Cardiac muscle cell (in vitro differentiated cells and primary cell): ENCODE measurements around the gene GSG1. TPM values are rescaled to one million over a fixed set of nuclear protein-coding genes. Genes with fewer than 3 reads are reported as not detected.
A peak's percentile ranks its signal among the peaks of the same experiment; 100 is the strongest.

Source experiments
- DNase-seq, 2 donors: peaks; one replicate each; pipeline versions ENCODE4 v3.0.0 to v3.0.0-alpha.2; 2010 to 2017; ENCODE audit warnings: low read depth in 1 of 2, low spot score in 1 of 2
- H3K27ac ChIP-seq: fragments of 200-600 bp; sonication (generic); 2 replicates; pipeline ENCODE4 v1.5.1; 2016
- H3K27me3 ChIP-seq: fragments of 200-600 bp; sonication (generic); 2 replicates; pipeline ENCODE4 v1.6.0; 2016; ENCODE audit warnings: control low read depth
- H3K36me3 ChIP-seq: fragments of 200-600 bp; sonication (generic); 2 replicates; pipeline ENCODE4 v1.5.1; 2016; ENCODE audit warnings: control low read depth
- H3K4me1 ChIP-seq: fragments of 200-600 bp; sonication (generic); 2 replicates; pipeline ENCODE4 v1.8.1; 2017; ENCODE audit warnings: low read depth, mild to moderate bottlenecking, mixed run types
- H3K4me3 ChIP-seq: fragments of 200-600 bp; sonication (generic); 2 replicates; pipeline ENCODE4 v1.5.1; 2016; ENCODE audit warnings: mild to moderate bottlenecking
- H3K9me3 ChIP-seq: fragments of 200-600 bp; sonication (generic); 2 replicates; pipeline ENCODE4 v1.5.1; 2017; ENCODE audit warnings: low read depth, mild to moderate bottlenecking, control low read depth
- polyA plus RNA-seq: library from polyadenylated mRNA; unstranded; fragments of >200 nt; fragmentation: Nextera tagmentation; extraction: Ambion mirVana; gene quantifications from 2 replicates; pipeline ENCODE4 v1.2.1, GENCODE V29; 2016
- total RNA-seq: library from RNA; depleted of rRNA; stranded (reverse); fragments of >200 nt; gene quantifications from 2 replicates; pipeline ENCODE4 v1.2.3, GENCODE V29; 2016
- TF ChIP-seq, protein P1 (sequence below): IDR thresholded peaks from 2 replicates; pipeline ENCODE4 v1.5.1; 2012; ENCODE audit warnings: low read depth, mild to moderate bottlenecking, low read length

The GSG1 gene
- total and polyA plus RNA-seq, 2 experiments from 2014 or later = 0.12 TPM; not detected in 1

DNA sequence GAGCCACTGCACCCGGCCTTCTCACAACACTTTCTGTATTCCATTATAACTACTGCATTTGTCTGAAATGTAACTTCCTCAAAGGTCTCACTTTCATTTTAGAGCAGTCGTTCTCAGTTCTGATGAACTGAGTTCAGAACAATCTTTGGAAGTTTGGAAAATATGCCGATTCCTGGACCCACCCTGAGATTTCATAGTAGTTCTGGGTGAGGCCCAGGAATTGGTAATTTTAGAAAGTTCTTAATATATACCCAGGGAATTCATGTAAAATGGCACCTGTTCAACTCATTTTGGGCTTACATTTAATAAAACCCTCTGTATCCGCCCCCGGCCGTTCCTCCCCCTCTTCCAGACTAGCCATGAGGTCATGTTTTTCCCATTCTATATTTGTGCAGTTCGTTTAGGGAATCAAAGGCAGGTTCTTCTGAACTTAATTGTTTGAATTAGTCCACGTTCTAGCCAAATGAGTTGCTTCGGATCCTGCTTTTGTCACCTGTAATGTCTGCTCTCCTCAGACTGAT, 5.9 kb downstream of the GSG1 start:
- TF ChIP-seq, protein P1, sequence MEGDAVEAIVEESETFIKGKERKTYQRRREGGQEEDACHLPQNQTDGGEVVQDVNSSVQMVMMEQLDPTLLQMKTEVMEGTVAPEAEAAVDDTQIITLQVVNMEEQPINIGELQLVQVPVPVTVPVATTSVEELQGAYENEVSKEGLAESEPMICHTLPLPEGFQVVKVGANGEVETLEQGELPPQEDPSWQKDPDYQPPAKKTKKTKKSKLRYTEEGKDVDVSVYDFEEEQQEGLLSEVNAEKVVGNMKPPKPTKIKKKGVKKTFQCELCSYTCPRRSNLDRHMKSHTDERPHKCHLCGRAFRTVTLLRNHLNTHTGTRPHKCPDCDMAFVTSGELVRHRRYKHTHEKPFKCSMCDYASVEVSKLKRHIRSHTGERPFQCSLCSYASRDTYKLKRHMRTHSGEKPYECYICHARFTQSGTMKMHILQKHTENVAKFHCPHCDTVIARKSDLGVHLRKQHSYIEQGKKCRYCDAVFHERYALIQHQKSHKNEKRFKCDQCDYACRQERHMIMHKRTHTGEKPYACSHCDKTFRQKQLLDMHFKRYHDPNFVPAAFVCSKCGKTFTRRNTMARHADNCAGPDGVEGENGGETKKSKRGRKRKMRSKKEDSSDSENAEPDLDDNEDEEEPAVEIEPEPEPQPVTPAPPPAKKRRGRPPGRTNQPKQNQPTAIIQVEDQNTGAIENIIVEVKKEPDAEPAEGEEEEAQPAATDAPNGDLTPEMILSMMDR = no peak
- no peak overlapping the region for H3K27ac ChIP-seq
- H3K4me3 ChIP-seq = no peak overlapping the region
- no peaks in the 10 kb centered on the region for H3K27me3 ChIP-seq
- no peaks in the 10 kb centered on the region for H3K9me3 ChIP-seq
- DNase-seq = no peak
- H3K36me3 ChIP-seq = no peaks in the 10 kb centered on the region
- peaks cover 7% of the 10 kb centered on the region for H3K4me1 ChIP-seq

DNA sequence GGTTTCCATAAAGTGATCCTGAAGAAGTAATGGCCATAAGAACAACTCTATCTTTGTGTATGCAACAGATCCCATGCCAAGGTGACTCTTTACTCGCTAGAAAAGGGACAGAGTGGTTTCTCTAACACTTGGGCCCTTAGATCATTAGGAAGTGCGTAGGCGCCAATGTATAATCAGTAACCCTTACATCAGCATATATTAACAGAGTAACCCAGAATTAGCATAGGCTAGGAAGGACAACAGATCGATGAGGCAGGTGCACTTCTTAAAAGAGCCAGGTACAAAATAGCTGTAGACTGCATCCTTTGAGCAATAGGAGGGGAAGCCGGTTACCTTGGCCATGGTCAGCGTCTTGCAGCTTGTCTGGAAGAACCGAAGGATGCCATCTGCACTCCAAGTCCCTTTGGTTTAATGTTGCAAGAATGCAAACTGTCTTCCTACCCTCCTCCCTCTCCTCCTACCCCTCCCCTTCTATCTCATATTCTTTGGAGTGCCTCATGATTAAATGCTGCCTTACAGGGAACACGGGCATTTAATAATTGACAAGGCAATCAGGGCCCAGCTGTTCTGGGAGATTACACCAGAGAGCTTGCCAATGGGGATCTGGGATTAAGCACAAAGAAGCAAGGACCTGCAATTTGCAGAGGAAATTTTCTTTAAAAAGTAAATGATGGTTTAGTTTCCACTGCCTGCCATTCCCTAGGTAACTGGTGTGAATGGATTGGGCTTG, 8.0 kb downstream of the GSG1 start:
- no peaks in the 10 kb centered on the region for H3K9me3 ChIP-seq
- TF ChIP-seq, protein P1 = no peak
- H3K27me3 ChIP-seq = no peaks in the 10 kb centered on the region
- DNase-seq = no peak
- peaks cover 7% of the 10 kb centered on the region for H3K4me1 ChIP-seq
- H3K27ac ChIP-seq = no peak overlapping the region
- H3K36me3 ChIP-seq = no peaks in the 10 kb centered on the region
- no peak overlapping the region for H3K4me3 ChIP-seq

DNA sequence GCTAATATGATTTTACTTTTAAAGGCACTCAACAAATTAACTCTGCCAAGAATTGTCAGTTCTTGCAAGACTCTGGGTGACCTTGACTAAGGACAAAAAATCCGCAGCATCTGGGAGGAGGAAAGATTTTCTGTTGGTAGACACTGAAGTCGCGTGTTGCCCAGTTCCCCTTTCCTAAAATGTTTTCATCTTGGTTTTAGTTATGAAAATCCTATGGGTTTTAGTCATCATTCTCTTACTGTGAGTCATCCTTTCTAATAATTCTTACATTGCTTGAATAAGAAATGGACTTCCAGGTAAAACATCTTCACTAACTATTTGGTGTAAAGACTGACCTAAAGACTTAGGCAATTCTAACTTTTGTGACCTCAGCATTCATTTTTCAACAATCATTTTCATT, 9.1 kb downstream of the GSG1 start:
- no peaks in the 10 kb centered on the region for H3K9me3 ChIP-seq
- TF ChIP-seq, protein P1 = no peak
- DNase-seq = peak in 1 of 2 donors; percentile 55
- no peaks in the 10 kb centered on the region for H3K36me3 ChIP-seq
- peaks cover 7% of the 10 kb centered on the region for H3K4me1 ChIP-seq
- H3K4me3 ChIP-seq = no peak overlapping the region
- H3K27ac ChIP-seq = no peak overlapping the region
- no peaks in the 10 kb centered on the region for H3K27me3 ChIP-seq

DNA sequence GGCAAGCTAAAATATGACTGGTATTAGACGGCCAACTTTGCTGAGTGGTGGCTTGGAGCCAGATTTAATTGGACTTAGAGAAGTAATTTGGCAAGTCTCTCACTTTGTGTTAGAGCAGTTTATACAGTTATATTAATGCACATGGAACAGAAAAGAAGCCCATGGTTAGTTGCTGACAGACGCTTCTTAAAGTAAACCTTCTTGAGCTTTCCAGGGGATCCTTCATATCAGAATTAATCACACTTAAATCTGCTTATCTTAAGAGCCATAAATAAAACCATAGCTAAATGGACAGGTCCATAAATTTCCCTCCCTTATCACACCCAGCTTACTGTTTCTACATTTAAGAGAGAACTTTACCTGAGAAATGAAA, 9.6 kb downstream of the GSG1 start:
- TF ChIP-seq, protein P1 = no peak
- Histone ChIP-seq H3K4me3 (no peak overlapping the region), H3K27me3 (no peaks in the 10 kb centered on the region), H3K4me1 (peaks cover 7% of the 10 kb centered on the region), H3K27ac (no peak overlapping the region), H3K9me3 (no peaks in the 10 kb centered on the region), H3K36me3 (no peaks in the 10 kb centered on the region)
- peak in 1 of 2 donors; percentile 50 for DNase-seq

DNA sequence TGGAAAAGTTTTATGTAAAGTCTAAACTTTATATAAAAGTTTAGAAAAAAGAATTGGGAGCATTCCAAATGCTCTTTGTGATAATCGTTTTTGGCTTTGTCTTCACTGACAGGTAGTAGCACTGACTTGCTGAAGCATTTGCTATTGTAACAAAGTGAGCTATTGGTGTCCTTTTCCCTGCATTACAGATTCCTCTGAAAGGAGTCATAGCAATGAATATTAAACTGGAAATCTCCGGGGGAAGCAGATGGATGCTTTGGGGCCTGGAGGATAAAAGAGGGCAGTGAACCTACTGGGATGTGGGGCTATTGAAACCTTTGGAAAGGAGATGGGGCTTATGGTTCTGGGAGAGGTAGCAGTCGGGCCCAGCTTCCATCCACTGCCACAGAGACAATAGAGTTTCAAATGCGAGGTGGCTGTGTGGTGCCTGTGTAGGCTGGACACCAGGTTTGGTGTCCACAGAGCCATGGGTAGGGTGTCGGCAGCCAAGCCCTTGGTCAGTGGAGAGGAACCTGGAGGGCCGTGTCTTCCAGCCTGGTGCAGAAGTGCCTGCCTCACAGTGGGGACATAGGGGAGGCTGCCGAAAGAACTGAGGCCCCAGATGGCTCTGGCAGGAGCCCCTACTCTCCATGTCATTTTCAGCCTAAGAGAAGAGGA, 10.1 kb downstream of the GSG1 start:
- Histone ChIP-seq H3K27me3 (peaks cover under 1% of the 10 kb centered on the region), H3K4me3 (no peak overlapping the region), H3K27ac (no peak overlapping the region), H3K36me3 (no peaks in the 10 kb centered on the region), H3K9me3 (no peaks in the 10 kb centered on the region), H3K4me1 (peaks cover 7% of the 10 kb centered on the region)
- no peak for DNase-seq
- TF ChIP-seq, protein P1 = no peak
